Measurements from ENCODE around the gene TOPBP1. TPM values are rescaled to one million over a fixed set of nuclear protein-coding genes. Genes with fewer than 3 reads are reported as not detected.

Gene TOPBP1
- total and polyA plus RNA-seq, 2 donors (not counting 3 experiments of a cell fraction or from before 2014, with no cell fraction given) = 23.3 to 42.2 TPM

DNA sequence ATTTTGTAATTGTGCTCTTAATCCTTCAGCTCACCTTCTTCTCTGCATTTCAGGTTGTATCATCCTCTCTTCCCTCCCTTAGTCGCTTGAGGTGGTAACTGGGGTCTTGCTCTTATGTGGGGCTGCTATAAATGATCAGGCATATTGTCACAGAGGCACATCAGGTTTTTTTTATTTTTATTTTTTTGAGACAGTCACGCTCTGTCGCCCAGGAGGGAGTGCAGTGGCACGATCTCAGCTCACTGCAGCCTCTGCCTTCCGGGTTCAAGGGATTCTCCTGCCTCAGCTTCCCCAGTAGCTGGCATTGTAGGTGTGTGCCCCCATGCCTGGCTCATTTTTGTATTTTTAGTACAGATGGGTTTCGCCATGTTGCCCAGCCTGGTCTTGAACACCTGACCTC lies 78.3 kb downstream of the TOPBP1 start:
- H3K9ac ChIP-seq (replicated peaks; ENCODE audit: extremely low read depth, insufficient read depth, low read length) = no peak overlapping the region
- no peaks in the 10 kb centered on the region for H3K9me1 ChIP-seq (replicated peaks; ENCODE audit: control insufficient read depth, extremely low read depth, insufficient read depth, low read length)
- DNase-seq (ENCODE audit: low read depth, low spot score) (no peak), FAIRE-seq (no peak)
- H4K20me1 ChIP-seq (replicated peaks; ENCODE audit: control insufficient read depth, extremely low read depth, insufficient read depth, low read length) = peaks cover 10% of the 10 kb centered on the region
- no peak overlapping the region for H3K27ac ChIP-seq (ENCODE audit: insufficient read depth, low read depth, low read length)
- no peak overlapping the region for H2AFZ ChIP-seq (ENCODE audit: low read depth, low read length)
- TF ChIP-seq MYC (IDR thresholded peaks at IDR 0.05; ENCODE audit: low read depth, low read length) (no peak), FOS (IDR thresholded peaks at IDR 0.05; ENCODE audit: borderline replicate concordance, insufficient read depth, low read length) (no peak), POLR2AphosphoS5 (IDR thresholded peaks at IDR 0.05; ENCODE audit: insufficient read depth, low read depth, low read length) (no peak), POLR2A (IDR thresholded peaks at IDR 0.05; ENCODE audit: low read depth, low read length) (no peak), MAX (IDR thresholded peaks at IDR 0.05; ENCODE audit: insufficient read depth, insufficient read length) (no peak)
- TF ChIP-seq, protein P1, sequence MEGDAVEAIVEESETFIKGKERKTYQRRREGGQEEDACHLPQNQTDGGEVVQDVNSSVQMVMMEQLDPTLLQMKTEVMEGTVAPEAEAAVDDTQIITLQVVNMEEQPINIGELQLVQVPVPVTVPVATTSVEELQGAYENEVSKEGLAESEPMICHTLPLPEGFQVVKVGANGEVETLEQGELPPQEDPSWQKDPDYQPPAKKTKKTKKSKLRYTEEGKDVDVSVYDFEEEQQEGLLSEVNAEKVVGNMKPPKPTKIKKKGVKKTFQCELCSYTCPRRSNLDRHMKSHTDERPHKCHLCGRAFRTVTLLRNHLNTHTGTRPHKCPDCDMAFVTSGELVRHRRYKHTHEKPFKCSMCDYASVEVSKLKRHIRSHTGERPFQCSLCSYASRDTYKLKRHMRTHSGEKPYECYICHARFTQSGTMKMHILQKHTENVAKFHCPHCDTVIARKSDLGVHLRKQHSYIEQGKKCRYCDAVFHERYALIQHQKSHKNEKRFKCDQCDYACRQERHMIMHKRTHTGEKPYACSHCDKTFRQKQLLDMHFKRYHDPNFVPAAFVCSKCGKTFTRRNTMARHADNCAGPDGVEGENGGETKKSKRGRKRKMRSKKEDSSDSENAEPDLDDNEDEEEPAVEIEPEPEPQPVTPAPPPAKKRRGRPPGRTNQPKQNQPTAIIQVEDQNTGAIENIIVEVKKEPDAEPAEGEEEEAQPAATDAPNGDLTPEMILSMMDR (IDR thresholded peaks at IDR 0.05; ENCODE audit: extremely low read depth in 1 of 2, insufficient read depth in 1 of 2, low read depth in 1 of 2, low read length in 2 of 2) = no peak
- ChIA-PET CTCF (interaction anchor here (1.1 kb wide), 1 partner anchor 118 kb away, joined by 3 read pairs; no protein-coding TSS in a partner anchor), POLR2A (no interaction called here)
- H3K4me2 ChIP-seq (ENCODE audit: insufficient read depth, low read length) = no peak overlapping the region
- H3K79me2 ChIP-seq (ENCODE audit: control insufficient read depth, insufficient read depth, low read length) = peaks cover 70% of the 10 kb centered on the region
- no TSS peak for BruUV-seq (replicated peaks)
- dilution Hi-C loops (cut with MboI; ENCODE audit: extremely low pct_ligation_motif_present, low sequenced_read_pairs) (no loop called here), intact Hi-C loops (cut with micrococcal nuclease) (no loop called here)
- H3K4me3 ChIP-seq (replicated peaks in 1 of 3; ENCODE audit: insufficient read depth in 1 of 3, low read depth in 1 of 3, low read length in 3 of 3) = no peak overlapping the region
- no peaks in the 10 kb centered on the region for H3K9me3 ChIP-seq (replicated peaks; ENCODE audit: control insufficient read depth, insufficient read depth, low read length)
- no peaks in the 10 kb centered on the region for H3K27me3 ChIP-seq (ENCODE audit: control insufficient read depth in 2 of 2, insufficient read depth in 2 of 2, low read length in 2 of 2)
- peaks cover 29 to 46% of the 10 kb centered on the region in 2 experiments for H3K36me3 ChIP-seq (ENCODE audit: control insufficient read depth in 2 of 2, extremely low read depth in 1 of 2, insufficient read depth in 2 of 2, low read length in 2 of 2)
- H3K4me1 ChIP-seq (ENCODE audit: control insufficient read depth, extremely low read depth, insufficient read depth, low read length) = peaks cover 2% of the 10 kb centered on the region
